HG02852 (cell line): ENCODE measurements around the gene HDGF.
A peak's percentile ranks its signal among the peaks of the same experiment; 100 is the strongest.

ENCODE experiments used
- ATAC-seq: cut with Tn5 transposase; IDR thresholded peaks from one replicate; pipeline ENCODE4 v1.9.1; 2021; ENCODE audit warnings: mild to moderate bottlenecking, moderate library complexity; ENCODE audit not compliant: unreplicated experiment

HDGF gene

GRCh38 chr1:156746728-156747631, 4.5 kb downstream of the HDGF start:
- ATAC-seq, result no peak

- no peak for ATAC-seq
Observed at GRCh38 chr1:156746406-156746727, 5.1 kb downstream of the HDGF start.

- no peak for ATAC-seq
Observed at GRCh38 chr1:156745881-156746280, 5.6 kb downstream of the HDGF start.

GRCh38 chr1:156744786-156745419, 6.6 kb downstream of the HDGF start:
- no peak for ATAC-seq

- ATAC-seq, result no peak
Observed at GRCh38 chr1:156744344-156744743, 7.1 kb downstream of the HDGF start.

GRCh38 chr1:156743367-156744302, 7.8 kb downstream of the HDGF start:
- ATAC-seq, result no peak

GRCh38 chr1:156742801-156743200, 8.7 kb downstream of the HDGF start:
- ATAC-seq, result no peak

GRCh38 chr1:156742017-156742416, 9.5 kb downstream of the HDGF start:
- ATAC-seq, result no peak

GRCh38 chr1:156741481-156741983, 9.9 kb downstream of the HDGF start:
- no peak for ATAC-seq

GRCh38 chr1:156740741-156741480, 10.6 kb downstream of the HDGF start, which contains the start of gene MRPL24:
Gene MRPL24 (minus strand): TSS chr1:156741088. CDS start chr1:156738704, 2,384 bp downstream.
- ATAC-seq, result peak; percentile 81

GRCh38 chr1:156740237-156740740, 11.2 kb downstream of the HDGF start:
- no peak for ATAC-seq

GRCh38 chr1:156738916-156739315, 12.6 kb downstream of the HDGF start:
- ATAC-seq, result no peak

GRCh38 chr1:156738407-156738806, 13.1 kb downstream of the HDGF start:
- no peak for ATAC-seq

GRCh38 chr1:156733989-156734584, 17.4 kb downstream of the HDGF start:
- no peak for ATAC-seq

GRCh38 chr1:156728599-156729462, 22.6 kb downstream of the HDGF start, which contains the start of gene ISG20L2:
Gene ISG20L2 (minus strand): TSS chr1:156728766. CDS start chr1:156727652, 1,114 bp downstream.
- ATAC-seq, result peak; percentile 89

GRCh38 chr1:156727926-156728598, 23.4 kb downstream of the HDGF start, which contains the start of gene METTL25B:
Gene METTL25B (plus strand): TSS chr1:156728469. CDS start chr1:156729105, 636 bp downstream.
- peak; percentile 58 for ATAC-seq

- no peak for ATAC-seq
Observed at GRCh38 chr1:156727492-156727891, 24.0 kb downstream of the HDGF start.
